ENCODE data around the gene USP25. TPM values are rescaled to one million over a fixed set of nuclear protein-coding genes. Genes with fewer than 3 reads are reported as not detected.

The USP25 gene
- total and polyA plus RNA-seq, 2 experiments from 2014 or later = 18.7 to 59.5 TPM

DNA sequence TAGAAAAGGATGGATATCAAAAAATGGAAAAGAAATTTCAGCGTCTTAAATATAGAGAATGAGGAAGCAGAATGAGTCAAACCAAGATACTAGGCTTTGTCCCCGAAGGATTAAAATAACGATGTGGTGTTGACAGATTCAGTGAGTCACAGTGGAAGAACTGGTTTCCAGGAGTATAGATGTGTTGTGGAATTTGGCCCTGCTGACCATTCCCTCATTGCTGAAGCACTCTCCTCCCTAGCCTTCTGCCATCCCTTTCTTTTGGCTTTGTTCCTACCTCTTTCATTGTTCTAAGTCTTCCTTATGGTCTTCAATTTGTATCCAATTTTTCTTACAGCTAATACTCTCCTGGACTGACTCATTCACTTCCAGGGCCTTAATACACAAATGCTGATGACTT lies 23.1 kb upstream of the USP25 start:
- peak; percentile 71 for DNase-seq (ENCODE audit: low spot score)
- Histone ChIP-seq H2AFZ (no peak overlapping the region), H3K4me3 (no peak overlapping the region), H3K4me1 (ENCODE audit: insufficient read depth) (peaks cover 14% of the 10 kb centered on the region), H3K4me2 (peak overlapping the region; percentile 43), H3K9me3 (ENCODE audit: low read depth) (no peaks in the 10 kb centered on the region), H3K36me3 (replicated peaks; ENCODE audit: insufficient read depth, low read depth) (no peaks in the 10 kb centered on the region), H3K27ac (peak overlapping the region; percentile 81), H3K9me2 (replicated peaks; ENCODE audit: insufficient read depth) (no peaks in the 10 kb centered on the region), H3K27me3 (no peaks in the 10 kb centered on the region), H4K20me1 (ENCODE audit: insufficient read depth, poor library complexity, severe bottlenecking) (no peaks in the 10 kb centered on the region), H3K79me2 (no peaks in the 10 kb centered on the region)
- TF ChIP-seq EZH2 (IDR thresholded peaks at IDR 0.05; ENCODE audit: borderline replicate concordance) (no peak), EZH2phosphoT487 (IDR thresholded peaks at IDR 0.05; ENCODE audit: low read depth, severe bottlenecking, unreplicated experiment) (no peak)
- TF ChIP-seq, protein P1, sequence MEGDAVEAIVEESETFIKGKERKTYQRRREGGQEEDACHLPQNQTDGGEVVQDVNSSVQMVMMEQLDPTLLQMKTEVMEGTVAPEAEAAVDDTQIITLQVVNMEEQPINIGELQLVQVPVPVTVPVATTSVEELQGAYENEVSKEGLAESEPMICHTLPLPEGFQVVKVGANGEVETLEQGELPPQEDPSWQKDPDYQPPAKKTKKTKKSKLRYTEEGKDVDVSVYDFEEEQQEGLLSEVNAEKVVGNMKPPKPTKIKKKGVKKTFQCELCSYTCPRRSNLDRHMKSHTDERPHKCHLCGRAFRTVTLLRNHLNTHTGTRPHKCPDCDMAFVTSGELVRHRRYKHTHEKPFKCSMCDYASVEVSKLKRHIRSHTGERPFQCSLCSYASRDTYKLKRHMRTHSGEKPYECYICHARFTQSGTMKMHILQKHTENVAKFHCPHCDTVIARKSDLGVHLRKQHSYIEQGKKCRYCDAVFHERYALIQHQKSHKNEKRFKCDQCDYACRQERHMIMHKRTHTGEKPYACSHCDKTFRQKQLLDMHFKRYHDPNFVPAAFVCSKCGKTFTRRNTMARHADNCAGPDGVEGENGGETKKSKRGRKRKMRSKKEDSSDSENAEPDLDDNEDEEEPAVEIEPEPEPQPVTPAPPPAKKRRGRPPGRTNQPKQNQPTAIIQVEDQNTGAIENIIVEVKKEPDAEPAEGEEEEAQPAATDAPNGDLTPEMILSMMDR (IDR thresholded peaks at IDR 0.05; ENCODE audit: poor library complexity) = no peak
- WGBS (ENCODE audit: low lambda C conversion rate, missing lambda C conversion rate) = 22% methylated on average over 3 of the region's 3 CpGs

DNA sequence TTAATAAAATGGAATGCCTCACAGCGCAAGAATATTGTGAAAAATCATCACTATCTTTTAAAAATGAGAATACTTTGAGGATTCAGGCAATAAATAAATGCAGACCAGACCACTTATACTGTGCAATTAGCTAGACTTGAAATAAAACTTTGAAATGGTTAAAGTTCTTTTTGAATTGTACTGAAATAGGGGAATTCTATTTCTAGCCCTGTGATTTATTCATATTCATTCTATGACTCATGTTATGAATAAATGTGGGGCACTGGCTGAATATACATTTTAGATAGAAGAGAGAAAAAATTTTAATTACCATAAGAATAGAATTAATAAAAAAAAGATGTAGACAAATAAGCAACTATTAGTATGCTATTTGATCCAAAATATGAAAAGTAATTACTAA lies 16.4 kb upstream of the USP25 start:
- Histone ChIP-seq H3K4me3 (no peak overlapping the region), H3K4me2 (no peak overlapping the region), H3K4me1 (ENCODE audit: insufficient read depth) (no peaks in the 10 kb centered on the region), H3K36me3 (replicated peaks; ENCODE audit: insufficient read depth, low read depth) (no peaks in the 10 kb centered on the region), H3K79me2 (no peaks in the 10 kb centered on the region), H2AFZ (no peak overlapping the region), H4K20me1 (ENCODE audit: insufficient read depth, poor library complexity, severe bottlenecking) (no peaks in the 10 kb centered on the region), H3K9me2 (replicated peaks; ENCODE audit: insufficient read depth) (no peaks in the 10 kb centered on the region), H3K9me3 (ENCODE audit: low read depth) (no peaks in the 10 kb centered on the region), H3K27me3 (no peaks in the 10 kb centered on the region), H3K27ac (no peak overlapping the region)
- no peak for DNase-seq (ENCODE audit: low spot score)
- TF ChIP-seq EZH2phosphoT487 (IDR thresholded peaks at IDR 0.05; ENCODE audit: low read depth, severe bottlenecking, unreplicated experiment) (no peak), EZH2 (IDR thresholded peaks at IDR 0.05; ENCODE audit: borderline replicate concordance) (no peak)
- TF ChIP-seq, protein P1 (IDR thresholded peaks at IDR 0.05; ENCODE audit: poor library complexity) = no peak
- 97% methylated on average over 1 of the region's 1 CpG for WGBS (ENCODE audit: low lambda C conversion rate, missing lambda C conversion rate)

DNA sequence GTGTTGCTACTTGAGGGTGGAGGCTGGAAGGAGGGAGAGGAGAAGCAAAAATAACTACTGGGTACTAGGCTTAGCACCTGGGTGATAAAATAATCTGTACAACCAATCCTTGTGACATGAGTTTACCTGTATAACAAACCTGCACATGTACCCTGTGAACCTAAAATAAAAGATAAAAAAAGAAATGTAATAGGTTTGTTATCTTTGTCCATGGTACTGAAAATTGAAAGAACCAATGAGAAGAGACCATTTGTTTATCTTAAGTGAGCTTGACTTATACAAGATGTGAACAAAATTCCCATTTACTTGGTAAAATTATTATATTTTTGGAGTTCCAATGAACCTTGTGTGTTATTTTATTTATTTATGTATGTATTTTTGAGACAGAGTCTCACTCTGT lies 11.1 kb upstream of the USP25 start:
- no peaks in the 10 kb centered on the region for H4K20me1 ChIP-seq (ENCODE audit: insufficient read depth, poor library complexity, severe bottlenecking)
- no peaks in the 10 kb centered on the region for H3K36me3 ChIP-seq (replicated peaks; ENCODE audit: insufficient read depth, low read depth)
- H3K9me3 ChIP-seq (ENCODE audit: low read depth) = no peaks in the 10 kb centered on the region
- no peaks in the 10 kb centered on the region for H3K79me2 ChIP-seq
- H3K9me2 ChIP-seq (replicated peaks; ENCODE audit: insufficient read depth) = no peaks in the 10 kb centered on the region
- H3K27ac ChIP-seq = no peak overlapping the region
- no peak overlapping the region for H3K4me3 ChIP-seq
- no peak overlapping the region for H2AFZ ChIP-seq
- no peaks in the 10 kb centered on the region for H3K27me3 ChIP-seq
- no peaks in the 10 kb centered on the region for H3K4me1 ChIP-seq (ENCODE audit: insufficient read depth)
- no peak overlapping the region for H3K4me2 ChIP-seq
- no peak for TF ChIP-seq EZH2phosphoT487 (IDR thresholded peaks at IDR 0.05; ENCODE audit: low read depth, severe bottlenecking, unreplicated experiment)
- TF ChIP-seq, protein P1 (IDR thresholded peaks at IDR 0.05; ENCODE audit: poor library complexity) = no peak
- DNase-seq (ENCODE audit: low spot score) = no peak

DNA sequence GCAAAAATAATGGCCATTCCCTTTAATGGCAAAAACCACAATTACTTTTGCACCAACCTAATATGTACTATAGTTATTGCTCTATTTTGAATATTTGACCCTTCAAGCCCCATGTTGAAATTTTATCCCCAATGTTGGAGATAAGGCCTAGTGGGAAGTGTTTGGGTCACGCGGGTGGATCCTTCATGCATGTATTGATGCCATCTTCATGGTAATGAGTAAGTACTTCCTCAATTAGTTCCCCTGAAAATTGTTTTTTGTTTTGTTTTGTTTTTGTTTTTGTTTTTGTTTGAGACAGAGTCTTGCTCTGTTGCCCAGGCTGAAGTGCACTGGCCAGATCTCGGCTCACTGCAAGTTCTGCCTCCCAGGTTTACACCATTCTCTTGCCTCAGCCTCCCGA lies 9.8 kb upstream of the USP25 start:
- no peak overlapping the region for H3K4me3 ChIP-seq
- TF ChIP-seq, protein P1 (IDR thresholded peaks at IDR 0.05; ENCODE audit: poor library complexity) = no peak
- TF ChIP-seq EZH2phosphoT487 (IDR thresholded peaks at IDR 0.05; ENCODE audit: low read depth, severe bottlenecking, unreplicated experiment) (no peak), EZH2 (IDR thresholded peaks at IDR 0.05; ENCODE audit: borderline replicate concordance) (no peak)
- no peak for DNase-seq (ENCODE audit: low spot score)
- WGBS (ENCODE audit: low lambda C conversion rate, missing lambda C conversion rate) = 97% methylated on average over 4 of the region's 4 CpGs
- H3K9me3 ChIP-seq (ENCODE audit: low read depth) = no peaks in the 10 kb centered on the region
- no peak overlapping the region for H3K4me2 ChIP-seq
- H3K9me2 ChIP-seq (replicated peaks; ENCODE audit: insufficient read depth) = no peaks in the 10 kb centered on the region
- H3K4me1 ChIP-seq (ENCODE audit: insufficient read depth) = no peaks in the 10 kb centered on the region
- no peaks in the 10 kb centered on the region for H3K79me2 ChIP-seq
- no peaks in the 10 kb centered on the region for H3K27me3 ChIP-seq
- H3K27ac ChIP-seq = no peak overlapping the region
- H4K20me1 ChIP-seq (ENCODE audit: insufficient read depth, poor library complexity, severe bottlenecking) = no peaks in the 10 kb centered on the region
- H3K36me3 ChIP-seq (replicated peaks; ENCODE audit: insufficient read depth, low read depth) = no peaks in the 10 kb centered on the region
- H2AFZ ChIP-seq = no peak overlapping the region

Measured in hepatocyte (in vitro differentiated cells).